ENCODE results near the gene SPATA16. TPM values are rescaled to one million over a fixed set of nuclear protein-coding genes. Genes with fewer than 3 reads are reported as not detected.

The SPATA16 gene
- total and polyA plus RNA-seq, 2 donors (not counting 3 experiments of a cell fraction or from before 2014, with no cell fraction given): not detected

GRCh38 chr3:173111321-173111720 lies 29.7 kb downstream of the SPATA16 start:
- Histone ChIP-seq H4K20me1 (replicated peaks; ENCODE audit: control insufficient read depth, extremely low read depth, insufficient read depth, low read length) (no peaks in the 10 kb centered on the region), H3K4me3 (replicated peaks in 1 of 3; ENCODE audit: insufficient read depth in 1 of 3, low read depth in 1 of 3, low read length in 3 of 3) (no peak overlapping the region), H3K9me1 (replicated peaks; ENCODE audit: control insufficient read depth, extremely low read depth, insufficient read depth, low read length) (no peaks in the 10 kb centered on the region), H3K27ac (ENCODE audit: insufficient read depth, low read depth, low read length) (no peak overlapping the region), H3K27me3 (ENCODE audit: control insufficient read depth in 2 of 2, insufficient read depth in 2 of 2, low read length in 2 of 2) (peaks cover 0 to 2% of the 10 kb centered on the region in 2 experiments), H2AFZ (ENCODE audit: low read depth, low read length) (no peak overlapping the region), H3K4me2 (ENCODE audit: insufficient read depth, low read length) (no peak overlapping the region), H3K79me2 (ENCODE audit: control insufficient read depth, insufficient read depth, low read length) (no peaks in the 10 kb centered on the region), H3K4me1 (ENCODE audit: control insufficient read depth, extremely low read depth, insufficient read depth, low read length) (no peaks in the 10 kb centered on the region), H3K9ac (replicated peaks; ENCODE audit: extremely low read depth, insufficient read depth, low read length) (no peak overlapping the region), H3K9me3 (replicated peaks; ENCODE audit: control insufficient read depth, insufficient read depth, low read length) (no peaks in the 10 kb centered on the region), H3K36me3 (ENCODE audit: control insufficient read depth in 2 of 2, extremely low read depth in 1 of 2, insufficient read depth in 2 of 2, low read length in 2 of 2) (no peaks in the 10 kb centered on the region)
- FAIRE-seq (no peak), DNase-seq (ENCODE audit: low read depth, low spot score) (no peak)
- no TSS peak for BruUV-seq (replicated peaks)
- intact Hi-C loops (cut with micrococcal nuclease): no loop called here
- TF ChIP-seq POLR2A (IDR thresholded peaks at IDR 0.05; ENCODE audit: low read depth, low read length): no peak
- TF ChIP-seq GATA2 (IDR thresholded peaks at IDR 0.05; ENCODE audit: insufficient read depth, insufficient read length, low read depth, low read length): no peak
- dilution Hi-C loops (cut with MboI; ENCODE audit: extremely low pct_ligation_motif_present, low sequenced_read_pairs): no loop called here
- CTCF ChIA-PET: no interaction called here
- POLR2A ChIA-PET: no interaction called here

- dilution Hi-C loops (cut with MboI; ENCODE audit: extremely low pct_ligation_motif_present, low sequenced_read_pairs): no loop called here
- H3K79me2 ChIP-seq (ENCODE audit: control insufficient read depth, insufficient read depth, low read length): no peaks in the 10 kb centered on the region
- no peaks in the 10 kb centered on the region for H4K20me1 ChIP-seq (replicated peaks; ENCODE audit: control insufficient read depth, extremely low read depth, insufficient read depth, low read length)
- TF ChIP-seq FOS (IDR thresholded peaks at IDR 0.05; ENCODE audit: borderline replicate concordance, insufficient read depth, low read length): no peak
- no peak for TF ChIP-seq MYC (IDR thresholded peaks at IDR 0.05; ENCODE audit: low read depth, low read length)
- TF ChIP-seq EZH2 (IDR thresholded peaks at IDR 0.05; ENCODE audit: borderline replicate concordance, low read depth, low read length, severe bottlenecking): no peak
- TF ChIP-seq GATA2 (IDR thresholded peaks at IDR 0.05; ENCODE audit: insufficient read depth, insufficient read length, low read depth, low read length): no peak
- TF ChIP-seq POLR2A (IDR thresholded peaks at IDR 0.05; ENCODE audit: low read depth, low read length): no peak
- TF ChIP-seq POLR2AphosphoS5 (IDR thresholded peaks at IDR 0.05; ENCODE audit: insufficient read depth, low read depth, low read length): no peak
- TF ChIP-seq JUN (IDR thresholded peaks at IDR 0.05; ENCODE audit: borderline replicate concordance, insufficient read depth, insufficient read length, low read depth): no peak
- no peak for TF ChIP-seq CTCF (IDR thresholded peaks at IDR 0.05; ENCODE audit: extremely low read depth in 1 of 2, insufficient read depth in 1 of 2, low read depth in 1 of 2, low read length in 2 of 2)
- ChIA-PET CTCF (no interaction called here), POLR2A (no interaction called here)
- no peak overlapping the region for H3K27ac ChIP-seq (ENCODE audit: insufficient read depth, low read depth, low read length)
- no peaks in the 10 kb centered on the region for H3K9me3 ChIP-seq (replicated peaks; ENCODE audit: control insufficient read depth, insufficient read depth, low read length)
- intact Hi-C loops (cut with micrococcal nuclease): no loop called here
- H3K27me3 ChIP-seq (ENCODE audit: control insufficient read depth in 2 of 2, insufficient read depth in 2 of 2, low read length in 2 of 2): peaks cover 0 to 7% of the 10 kb centered on the region in 2 experiments
- FAIRE-seq (no peak), DNase-seq (ENCODE audit: low read depth, low spot score) (no peak)
- H3K4me3 ChIP-seq (replicated peaks in 1 of 3; ENCODE audit: insufficient read depth in 1 of 3, low read depth in 1 of 3, low read length in 3 of 3): no peak overlapping the region
- no peaks in the 10 kb centered on the region for H3K9me1 ChIP-seq (replicated peaks; ENCODE audit: control insufficient read depth, extremely low read depth, insufficient read depth, low read length)
- H3K4me2 ChIP-seq (ENCODE audit: insufficient read depth, low read length): no peak overlapping the region
- no peak overlapping the region for H2AFZ ChIP-seq (ENCODE audit: low read depth, low read length)
- H3K9ac ChIP-seq (replicated peaks; ENCODE audit: extremely low read depth, insufficient read depth, low read length): no peak overlapping the region
- no TSS peak for BruUV-seq (replicated peaks)
- H3K4me1 ChIP-seq (ENCODE audit: control insufficient read depth, extremely low read depth, insufficient read depth, low read length): no peaks in the 10 kb centered on the region
- no peaks in the 10 kb centered on the region for H3K36me3 ChIP-seq (ENCODE audit: control insufficient read depth in 2 of 2, extremely low read depth in 1 of 2, insufficient read depth in 2 of 2, low read length in 2 of 2)
Observed at GRCh38 chr3:173109143-173109542, 31.9 kb downstream of the SPATA16 start.
